HG03354 (cell line): Measurements from ENCODE around the gene HTD2.
"Not testable (repeated sequence)": the region's sequence is repeated elsewhere in the genome, so short reads cannot be mapped to it uniquely, and the experiment has no call there.

ENCODE experiments used
- ATAC-seq: cut with Tn5 transposase; IDR thresholded peaks from one replicate; pipeline ENCODE4 v1.9.1; 2021; ENCODE audit warnings: mild to moderate bottlenecking; ENCODE audit not compliant: unreplicated experiment, poor library complexity, severe bottlenecking

HTD2 gene

DNA sequence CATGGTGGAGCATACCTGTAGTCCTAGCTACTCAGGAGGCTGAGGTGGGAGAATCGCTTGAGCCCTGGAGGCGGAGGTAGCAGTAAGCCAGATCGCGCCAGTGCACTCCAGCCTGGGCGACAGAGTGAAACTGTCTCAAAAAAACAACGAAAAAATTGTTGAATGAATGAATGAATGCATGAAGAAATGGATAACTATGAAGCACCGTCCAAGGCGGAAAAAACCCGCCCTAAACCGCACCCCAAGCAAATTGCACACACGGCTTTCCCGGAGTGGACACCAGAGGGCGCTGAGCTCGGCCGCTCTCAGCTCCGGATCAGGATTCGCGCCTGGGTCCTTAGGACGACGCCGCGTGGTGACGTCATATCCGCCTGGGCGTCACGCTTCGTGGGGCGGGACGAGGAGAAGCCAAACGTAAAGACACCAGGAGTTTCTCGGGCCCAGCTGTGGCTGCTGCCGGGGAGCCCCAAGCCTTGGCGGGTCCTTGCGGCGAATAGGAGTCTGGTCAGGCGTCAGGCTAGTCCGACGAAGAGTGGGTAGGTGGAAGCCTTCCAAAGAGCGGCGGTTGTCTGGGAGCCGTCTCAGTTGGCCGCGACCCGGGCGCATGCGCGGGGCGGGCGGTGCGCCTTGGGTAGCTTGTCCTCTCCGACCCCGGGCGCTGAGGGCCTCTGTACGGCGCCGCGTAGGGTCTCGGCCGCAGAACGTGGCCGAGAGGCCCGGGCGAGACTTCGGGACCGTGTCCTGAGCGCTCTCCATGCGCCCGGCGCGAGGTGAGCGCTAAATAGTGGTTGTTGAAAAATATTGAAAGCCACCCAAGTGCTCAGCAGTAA lies at the start of gene HTD2, which contains the start of gene RPP14:
HTD2 (plus strand) TSS at position 639 of the 830 bp plus-strand sequence. CDS start 11,094 bp downstream, outside the sequence.
RPP14 (plus strand) TSS at position 364 of the 830 bp plus-strand sequence. CDS start 4,085 bp downstream, outside the sequence.
- peak; percentile 86 for ATAC-seq

DNA sequence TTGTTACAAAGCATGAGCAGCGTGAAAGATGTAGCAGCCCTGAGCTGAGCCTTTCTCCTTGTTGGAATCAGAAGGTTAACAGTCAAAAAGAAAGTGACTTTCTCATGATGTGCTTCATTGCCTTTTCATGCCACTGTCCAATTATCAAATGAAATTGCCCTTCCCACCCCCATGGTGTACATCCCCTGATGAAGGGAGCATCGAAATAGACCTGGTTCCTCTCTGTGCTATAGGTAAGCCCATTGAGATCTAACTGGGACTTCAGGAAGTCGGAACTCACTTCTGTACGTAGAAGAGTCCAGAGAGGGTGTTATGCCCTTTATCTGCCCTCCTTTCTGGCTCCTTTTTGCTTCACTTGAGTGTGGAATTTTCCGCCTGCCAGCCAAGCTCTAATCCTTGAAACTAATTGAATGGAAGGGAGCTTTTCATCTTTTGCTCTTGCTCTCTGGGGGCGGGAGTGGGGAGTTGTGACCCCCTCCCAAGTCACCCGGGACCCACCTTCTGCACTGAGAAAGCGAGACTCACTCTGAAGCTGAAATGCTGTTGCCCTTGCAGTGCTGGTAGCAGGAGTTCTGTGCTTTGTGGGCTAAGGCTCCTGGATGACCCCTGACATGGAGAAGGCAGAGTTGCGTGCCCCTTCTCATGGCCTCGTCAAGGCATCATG lies 47.8 kb upstream of the HTD2 start:
- no peak for ATAC-seq

DNA sequence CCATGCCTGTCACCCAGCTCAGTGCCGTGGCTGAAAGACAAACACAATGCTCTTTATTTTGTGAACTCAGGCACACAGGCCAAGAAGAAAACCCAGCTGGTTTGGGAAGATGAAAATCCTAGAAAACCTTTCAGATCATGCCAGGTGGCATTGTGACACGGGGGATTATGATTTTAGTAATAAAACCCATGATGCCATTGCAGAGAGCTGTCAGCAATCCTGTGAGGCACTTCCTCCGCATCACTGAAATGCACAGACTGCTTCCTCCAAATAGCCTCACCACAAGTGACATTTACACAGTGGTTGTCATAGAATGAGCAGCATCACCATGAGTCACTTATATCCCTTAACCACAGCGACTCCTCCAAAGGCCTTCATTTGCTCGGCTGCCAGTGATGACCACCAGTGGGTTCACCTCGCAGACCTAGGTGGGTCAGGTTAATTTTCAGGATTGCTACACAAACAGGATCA lies 46.0 kb upstream of the HTD2 start:
- ATAC-seq = no peak

DNA sequence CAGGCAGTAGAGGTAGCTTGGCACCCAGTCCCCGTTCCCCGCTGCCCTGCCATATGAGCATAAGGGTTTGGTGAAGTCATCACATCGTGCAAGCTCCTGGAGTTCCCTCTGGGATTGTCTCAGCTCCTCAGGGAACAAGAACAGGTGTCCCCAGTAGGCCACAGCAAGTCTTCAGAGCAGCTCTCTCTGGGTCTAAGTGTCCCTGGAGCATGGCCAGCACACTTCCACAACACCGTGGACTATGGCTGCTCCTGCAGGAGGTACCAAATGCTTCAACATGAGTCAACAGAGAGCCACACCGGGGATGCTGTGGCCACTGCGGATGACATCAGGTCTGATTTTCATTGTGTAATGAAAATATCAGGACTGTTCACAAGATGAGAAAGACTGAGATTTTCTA lies 45.6 kb upstream of the HTD2 start:
- no peak for ATAC-seq

DNA sequence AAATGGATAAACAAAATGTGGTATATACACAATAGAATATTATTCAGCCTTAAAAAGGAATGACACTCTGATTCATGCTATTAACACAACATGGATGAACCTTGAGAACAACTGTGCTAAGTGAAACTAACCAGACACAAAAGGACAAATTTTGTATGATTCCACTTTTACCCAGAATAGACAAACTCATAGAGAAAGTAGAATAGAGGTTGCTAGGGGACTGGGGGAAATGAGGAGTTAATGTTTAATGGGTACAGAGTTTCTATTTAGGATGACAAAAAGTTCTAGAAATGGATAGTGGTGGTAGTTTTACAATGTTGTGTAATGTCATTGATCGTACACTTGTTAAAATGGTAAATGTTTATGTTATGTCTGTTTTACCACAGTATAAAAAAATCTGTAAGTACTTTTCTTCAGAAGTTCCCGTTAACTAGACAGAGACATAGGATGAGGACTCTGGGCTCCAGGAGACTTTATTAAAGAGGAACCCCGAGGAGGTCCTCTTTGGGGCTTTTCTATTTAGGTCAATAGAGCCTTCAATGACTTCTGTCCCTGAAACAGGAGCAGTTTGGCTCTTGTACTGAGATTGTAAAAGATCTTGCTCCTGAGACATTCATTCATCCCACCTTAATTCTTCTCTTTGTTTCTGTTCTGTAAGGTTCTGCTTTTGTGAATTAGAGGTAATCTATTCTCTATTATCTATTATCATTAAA lies 44.2 kb upstream of the HTD2 start:
- ATAC-seq = peak; percentile 93

DNA sequence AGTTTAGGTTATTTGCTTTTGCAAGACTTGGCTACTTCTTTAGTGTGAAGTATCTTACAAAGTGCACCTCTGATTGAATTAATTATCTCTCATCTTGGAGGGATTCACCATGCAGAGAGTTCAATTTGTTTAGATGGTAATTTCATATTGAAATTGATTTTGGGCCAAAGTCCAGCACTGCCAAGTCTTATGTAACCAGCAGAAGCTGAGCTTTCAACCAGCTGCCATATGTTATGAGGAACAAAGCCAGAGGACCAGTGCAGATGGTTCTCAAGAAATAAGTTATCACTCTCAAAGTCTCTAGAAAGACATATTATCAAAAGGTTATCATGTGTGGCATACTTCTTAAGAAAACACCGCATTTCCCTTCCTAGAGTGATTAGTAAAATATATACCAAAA lies 39.7 kb upstream of the HTD2 start:
- no peak for ATAC-seq

DNA sequence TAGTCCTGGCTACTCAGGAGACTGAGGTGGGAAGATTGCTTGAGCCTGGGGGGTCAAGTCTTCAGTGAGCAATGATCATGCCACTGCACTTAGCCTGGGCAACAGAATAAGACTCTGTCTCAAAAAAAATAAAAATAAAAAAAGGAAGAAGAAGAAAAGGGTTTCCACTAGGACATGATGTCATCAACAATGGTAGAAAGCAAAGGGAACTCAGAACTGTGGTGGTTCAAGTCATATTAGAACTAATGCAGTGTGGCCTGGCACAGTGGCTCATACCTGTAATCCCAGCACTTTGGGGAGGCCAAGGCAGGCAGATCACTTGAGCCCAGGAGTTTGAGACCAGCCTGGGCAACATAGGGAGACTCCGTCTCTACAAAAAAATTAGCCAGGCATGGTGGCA lies 38.8 kb upstream of the HTD2 start:
- not testable (repeated sequence) for ATAC-seq

DNA sequence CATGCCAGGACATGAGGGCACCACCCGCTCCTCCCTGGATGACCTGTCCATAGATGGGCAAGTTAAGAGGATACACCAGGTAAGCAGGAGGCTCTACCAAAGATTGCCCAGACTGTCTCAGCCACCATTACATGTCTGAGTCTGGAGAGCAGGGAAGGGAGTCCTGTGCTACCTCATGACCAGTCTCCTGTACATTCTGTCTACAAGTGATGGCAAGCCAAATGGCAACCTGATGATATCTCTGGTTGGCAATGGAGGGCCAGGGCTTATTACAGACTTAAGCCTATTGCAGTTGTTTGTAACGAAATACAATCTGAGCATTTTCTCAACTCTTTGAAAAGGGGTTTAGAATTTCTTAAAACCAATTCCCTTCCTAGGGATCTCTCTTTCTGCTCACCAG lies 37.0 kb upstream of the HTD2 start:
- ATAC-seq = no peak

DNA sequence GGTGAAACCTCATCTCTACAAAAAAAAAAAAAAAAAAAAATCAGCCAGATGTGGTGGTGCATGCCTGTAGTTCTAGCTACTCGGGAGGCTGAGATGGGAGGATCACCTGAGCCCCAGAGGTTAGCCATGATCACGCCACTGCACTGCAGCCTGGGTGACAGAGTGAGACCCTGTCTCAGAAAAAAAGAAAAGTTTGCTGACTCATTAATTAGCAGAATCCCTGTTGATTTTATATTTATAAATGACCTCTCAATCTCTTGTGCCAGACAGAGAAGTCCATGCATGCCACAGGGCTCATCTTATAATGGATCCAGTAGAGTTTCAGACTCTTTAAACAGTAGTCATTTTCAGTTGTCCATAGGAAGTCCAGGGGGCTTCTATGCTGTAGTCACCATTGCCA lies 35.8 kb upstream of the HTD2 start:
- ATAC-seq = no peak

DNA sequence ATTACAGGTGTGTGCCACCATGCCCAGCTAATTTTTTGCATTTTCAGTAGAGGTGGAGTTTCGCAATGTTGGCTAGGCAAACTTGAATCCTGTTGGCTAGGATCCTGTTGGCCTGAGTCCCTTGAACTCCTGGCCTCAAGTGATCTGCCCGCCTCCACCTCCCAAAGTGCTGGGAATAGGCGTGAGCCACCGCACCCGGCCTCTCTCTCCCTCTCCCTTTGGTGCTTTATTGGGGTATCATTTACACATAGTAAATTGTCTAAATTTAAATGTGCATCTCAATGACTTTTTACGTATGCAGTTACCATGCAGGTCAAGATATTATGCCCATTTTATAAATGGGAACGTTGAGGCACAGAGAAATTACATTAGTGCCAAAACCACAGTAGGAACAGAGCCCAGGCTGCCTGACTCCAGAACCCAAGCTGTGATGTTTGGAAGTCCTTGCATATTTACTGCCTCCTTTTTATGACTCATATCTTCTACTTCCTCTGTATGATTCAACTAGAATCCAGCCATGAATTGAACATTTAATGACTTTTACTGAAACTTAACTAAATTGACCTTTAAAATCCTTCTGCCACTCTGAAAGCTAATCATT lies 34.3 kb upstream of the HTD2 start:
- no peak for ATAC-seq

DNA sequence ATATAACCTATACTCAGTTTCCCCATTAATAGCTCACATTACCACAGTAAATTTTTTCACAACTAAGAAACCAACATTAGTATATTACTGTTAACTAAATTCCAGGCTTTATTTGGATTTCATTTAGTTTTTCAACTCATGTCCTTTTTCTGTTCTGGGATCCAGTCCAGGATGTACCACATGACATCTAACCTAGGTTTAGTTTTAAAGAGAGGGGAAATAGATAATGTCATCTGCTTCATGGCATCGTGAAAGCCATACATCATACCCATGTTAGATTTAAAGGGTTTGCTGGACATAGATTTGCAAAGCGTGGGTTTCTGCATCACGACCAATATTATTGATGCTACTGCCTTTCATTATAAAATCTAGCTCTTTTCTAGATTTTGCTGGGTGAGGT lies 33.4 kb upstream of the HTD2 start:
- no peak for ATAC-seq

DNA sequence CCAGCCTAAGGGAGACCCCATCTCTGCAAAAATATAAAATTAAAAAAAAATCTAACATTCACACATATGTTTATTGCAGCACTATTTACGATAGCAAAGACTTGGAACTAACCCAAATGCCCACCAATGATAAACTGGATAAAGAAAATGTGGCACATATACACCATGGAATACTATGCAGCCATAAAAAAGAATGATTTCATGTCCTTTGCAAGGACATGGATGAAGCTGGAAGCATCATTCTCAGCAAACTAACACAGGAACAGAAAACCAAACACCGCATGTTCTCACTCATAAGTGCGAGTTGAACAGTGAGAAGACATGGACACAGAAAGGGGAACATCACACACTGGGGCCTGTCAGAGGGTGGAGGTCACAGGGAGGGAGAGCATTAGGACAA lies 33.0 kb upstream of the HTD2 start:
- ATAC-seq = not testable (repeated sequence)

DNA sequence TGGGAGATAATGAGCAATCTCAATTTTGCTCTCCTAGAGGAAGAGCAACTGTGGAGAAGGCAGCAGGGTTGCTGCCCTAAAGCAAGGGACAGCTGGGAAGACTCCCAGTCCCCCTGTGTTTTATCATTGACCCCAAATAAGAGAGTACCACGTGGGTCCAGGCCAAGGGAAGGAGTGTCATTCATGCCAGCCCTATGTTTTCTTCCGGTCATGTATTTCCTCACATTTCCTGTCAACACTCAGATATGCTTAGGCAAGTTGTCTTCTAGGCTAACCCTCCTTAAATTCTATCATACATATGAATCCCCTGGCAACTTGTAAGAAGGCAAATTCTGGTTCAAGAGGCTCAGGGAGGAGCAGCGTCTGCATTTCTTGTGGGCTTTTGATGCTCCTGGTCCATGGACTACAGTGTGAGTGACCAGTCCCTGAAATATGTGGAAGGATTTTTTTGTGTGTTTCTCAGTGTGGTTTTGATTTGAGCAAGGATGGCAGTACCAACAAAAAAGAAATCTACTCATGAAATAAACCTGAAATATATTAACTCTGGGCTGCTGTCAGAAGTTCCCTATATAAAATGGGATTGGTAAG lies 32.2 kb upstream of the HTD2 start:
- no peak for ATAC-seq

DNA sequence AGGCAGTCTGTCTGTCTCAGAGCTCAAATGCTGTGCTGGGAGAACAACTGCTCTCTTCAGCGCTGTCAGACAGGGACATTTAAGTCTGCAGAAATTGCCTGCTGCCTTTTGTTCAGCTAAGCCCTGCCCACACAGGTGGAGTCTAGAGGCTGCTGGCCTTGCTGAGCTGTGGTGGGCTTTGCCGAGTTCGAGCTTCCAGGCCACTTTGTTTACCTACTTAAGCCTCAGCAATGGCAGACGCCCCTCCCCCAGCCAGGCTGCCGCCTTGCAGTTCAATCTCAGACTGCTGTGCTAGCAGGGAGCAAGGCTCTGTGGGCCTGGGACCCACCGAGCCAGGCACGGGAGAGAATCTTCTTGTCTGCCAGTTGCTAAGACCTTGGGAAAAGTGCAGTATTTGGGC lies 25.3 kb upstream of the HTD2 start:
- no peak for ATAC-seq

DNA sequence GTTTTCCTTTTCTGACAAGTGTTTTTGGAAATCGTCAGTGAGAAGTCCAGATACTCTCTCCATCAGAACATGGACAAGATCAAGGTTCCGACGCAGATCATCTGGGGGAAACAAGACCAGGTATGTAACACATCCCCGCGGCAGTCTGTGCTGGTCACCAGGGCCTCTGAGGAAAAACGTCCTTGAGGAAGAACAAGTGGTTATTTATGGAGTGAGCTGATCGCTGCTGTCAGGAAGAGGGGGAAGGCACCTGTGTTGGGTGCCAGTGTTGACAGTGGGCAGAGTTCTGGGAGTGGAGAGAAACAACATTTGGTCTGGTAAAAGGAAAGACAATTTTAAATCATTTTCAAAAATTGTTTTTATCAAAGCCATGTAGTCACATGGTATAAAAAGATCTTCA lies 21.0 kb upstream of the HTD2 start:
- no peak for ATAC-seq

DNA sequence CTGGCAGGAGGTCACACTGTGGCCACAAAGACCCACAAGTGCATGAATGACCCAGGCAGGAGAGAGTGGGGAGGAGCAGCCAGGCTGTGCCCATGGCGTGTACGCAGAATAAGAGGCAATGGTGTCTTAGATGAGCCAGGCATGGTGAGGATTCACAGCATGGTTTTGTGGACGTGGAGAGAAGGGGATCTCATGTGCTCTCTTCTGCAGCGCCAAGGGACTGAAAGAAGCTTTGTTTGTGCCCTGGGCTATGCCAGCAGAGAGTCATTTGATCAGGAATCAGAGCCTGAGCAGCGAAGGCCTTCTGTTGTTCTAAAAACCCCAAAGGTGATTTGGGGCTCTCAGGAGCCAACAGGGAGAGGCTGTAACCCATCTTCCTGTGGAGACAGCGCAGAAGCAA lies 19.0 kb upstream of the HTD2 start:
- no peak for ATAC-seq

DNA sequence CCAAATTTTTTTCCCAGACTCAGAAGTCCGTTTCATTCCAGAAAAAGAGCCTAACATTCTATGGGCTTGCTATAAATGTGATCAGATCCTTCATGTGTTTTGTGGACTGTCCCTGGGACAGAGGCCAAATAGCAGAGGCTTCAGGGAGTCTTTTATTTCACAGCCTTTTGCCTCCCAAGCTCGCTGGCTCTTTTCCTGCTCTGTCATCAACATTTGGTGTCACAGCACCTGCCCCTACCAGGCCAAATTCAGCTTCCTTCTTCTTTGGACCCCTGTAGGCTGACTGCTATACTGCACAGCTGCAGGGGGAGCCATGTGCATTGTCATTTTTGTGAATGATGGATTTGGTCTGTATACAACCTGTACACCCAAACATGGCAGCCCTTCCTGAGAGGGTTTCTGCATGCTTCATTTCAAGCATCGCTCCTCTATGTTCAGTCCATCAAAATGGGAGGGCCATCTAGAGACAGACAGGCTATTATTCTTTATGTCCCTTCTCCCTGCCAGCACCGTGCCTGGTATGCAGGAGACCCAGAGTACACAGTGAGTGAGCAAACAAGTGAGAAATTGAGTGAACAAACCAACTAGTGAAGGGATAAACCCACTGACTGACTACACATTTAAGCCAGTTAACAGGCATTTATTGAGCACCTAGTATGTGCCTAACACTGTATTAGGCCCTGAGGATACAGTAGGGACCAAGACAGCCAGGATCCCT lies 18.1 kb upstream of the HTD2 start:
- no peak for ATAC-seq

DNA sequence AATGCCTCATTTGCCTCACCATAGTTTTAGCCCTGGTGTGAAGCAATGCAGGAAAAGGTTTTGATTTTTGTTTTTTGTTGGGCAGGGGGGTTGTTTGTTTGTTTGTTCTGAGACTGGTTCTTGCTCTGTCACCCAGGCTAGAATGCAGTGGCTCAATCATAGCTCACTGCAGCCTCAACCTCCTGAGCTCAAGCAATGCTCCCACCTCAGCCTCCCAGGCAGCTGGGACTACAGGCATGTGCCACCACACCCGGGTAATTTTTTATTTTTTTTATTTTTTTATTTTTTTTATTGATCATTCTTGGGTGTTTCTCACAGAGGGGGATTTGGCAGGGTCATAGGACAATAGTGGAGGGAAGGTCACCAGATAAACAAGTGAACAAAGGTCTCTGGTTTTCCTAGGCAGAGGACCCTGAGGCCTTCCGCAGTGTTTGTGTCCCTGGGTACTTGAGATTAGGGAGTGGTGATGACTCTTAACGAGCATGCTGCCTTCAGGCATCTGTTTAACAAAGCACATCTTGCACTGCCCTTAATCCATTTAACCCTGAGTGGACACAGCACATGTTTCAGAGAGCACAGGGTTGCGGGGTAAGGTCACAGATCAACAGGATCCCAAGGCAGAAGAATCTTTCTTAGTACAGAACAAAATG lies 17.2 kb upstream of the HTD2 start:
- not testable (repeated sequence) for ATAC-seq

DNA sequence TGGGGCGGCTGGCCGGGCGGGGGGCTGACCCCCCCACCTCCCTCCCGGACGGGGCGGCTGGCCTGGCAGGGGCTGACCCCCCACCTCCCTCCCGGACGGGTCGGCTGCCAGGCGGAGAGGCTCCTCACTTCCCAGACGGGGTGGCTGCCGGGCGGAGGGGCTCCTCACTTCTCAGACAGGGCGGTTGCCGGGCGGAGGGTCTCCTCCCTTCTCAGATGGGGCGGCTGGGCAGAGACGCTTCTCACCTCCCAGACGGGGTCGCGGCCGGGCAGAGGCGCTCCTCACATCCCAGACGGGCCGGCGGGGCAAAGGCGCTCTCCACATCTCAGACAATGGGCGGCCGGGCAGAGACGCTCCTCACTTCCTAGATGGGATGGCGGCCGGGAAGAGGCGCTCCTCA lies 15.9 kb upstream of the HTD2 start:
- ATAC-seq = not testable (repeated sequence)
